HEK293 (cell line): ENCODE results near the gene MSRB3.

Experiments used
- HOXD13 ChIP-seq: sonication (generic); formaldehyde crosslinking; IDR thresholded peaks from 2 replicates; pipeline ENCODE4 v1.8.0; 2022; ENCODE audit warnings: missing genetic modification reagents, borderline replicate concordance
- MEIS1 ChIP-seq: sonication (generic); formaldehyde crosslinking; IDR thresholded peaks from 2 replicates; pipeline ENCODE4 v1.8.1; 2022; ENCODE audit warnings: missing genetic modification reagents, mild to moderate bottlenecking, borderline replicate concordance
- ZNF239 ChIP-seq: fragments of 450-650 bp; formaldehyde crosslinking; IDR thresholded peaks from 2 replicates; pipeline ENCODE4 v1.5.1; 2016; ENCODE audit warnings: missing biosample characterization, missing genetic modification characterization
- ZNF274 ChIP-seq, 2 experiments: fragments of 200-500 bp in 1 of 2; fragments of 450-650 bp in 1 of 2; sonication (Bioruptor generic) in 1 of 2; formaldehyde crosslinking in 1 of 2; IDR thresholded peaks; 2 replicates each; pipeline versions ENCODE4 v1.5.1 to v1.6.1; 2014 to 2016; ENCODE audit warnings: borderline replicate concordance in 1 of 2, inconsistent platforms in 1 of 2, low read length in 1 of 2, missing biosample characterization in 1 of 2, missing genetic modification characterization in 1 of 2
- ZNF660 ChIP-seq: fragments of 450-650 bp; IDR thresholded peaks from 2 replicates; pipeline ENCODE4 v1.5.1; 2018; ENCODE audit warnings: missing biosample characterization, mild to moderate bottlenecking, missing genetic modification characterization
- ZNF707 ChIP-seq: fragments of 450-650 bp; formaldehyde crosslinking; IDR thresholded peaks from 2 replicates; pipeline ENCODE4 v1.5.1; 2016; ENCODE audit warnings: missing biosample characterization, missing genetic modification characterization
- ZNF777 ChIP-seq: fragments of 450-650 bp; formaldehyde crosslinking; IDR thresholded peaks from 2 replicates; pipeline ENCODE4 v1.5.1; 2017; ENCODE audit warnings: missing biosample characterization, missing genetic modification characterization, borderline replicate concordance
- ZNF843 ChIP-seq: fragments of 450-650 bp; formaldehyde crosslinking; IDR thresholded peaks from 2 replicates; pipeline ENCODE4 v1.5.1; 2016; ENCODE audit warnings: missing biosample characterization, missing genetic modification characterization
- TF ChIP-seq, protein P1 (sequence below): fragments of 450-650 bp; formaldehyde crosslinking; IDR thresholded peaks from 2 replicates; pipeline ENCODE4 v1.5.1; 2016; ENCODE audit warnings: missing biosample characterization, missing genetic modification characterization
- TF ChIP-seq, protein P2 (sequence below): fragments of 450-650 bp; formaldehyde crosslinking; IDR thresholded peaks from 2 replicates; pipeline ENCODE4 v1.5.1; 2016; ENCODE audit warnings: missing biosample characterization, missing genetic modification characterization, low read depth

DNA sequence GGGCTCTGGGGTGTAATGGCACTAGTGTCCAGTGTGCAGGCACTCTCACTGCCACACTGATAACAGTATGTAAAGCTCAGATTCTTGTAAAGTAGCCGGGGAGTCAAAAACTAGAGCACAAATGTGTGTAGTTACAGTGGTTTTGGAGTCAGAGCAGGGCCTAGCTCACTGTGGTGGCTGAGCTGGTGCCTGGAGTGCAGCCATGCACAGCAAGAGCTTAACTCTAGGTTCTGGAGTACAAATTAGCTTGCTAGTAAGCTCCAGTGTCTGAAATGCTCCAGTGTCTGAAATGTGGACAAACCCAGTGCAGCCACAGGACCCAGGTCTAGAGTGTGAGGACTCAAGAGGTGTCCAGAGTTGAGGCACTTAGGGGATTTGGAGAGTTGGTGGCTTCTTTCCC lies 149.2 kb downstream of the MSRB3 start:
- TF ChIP-seq, protein P1, sequence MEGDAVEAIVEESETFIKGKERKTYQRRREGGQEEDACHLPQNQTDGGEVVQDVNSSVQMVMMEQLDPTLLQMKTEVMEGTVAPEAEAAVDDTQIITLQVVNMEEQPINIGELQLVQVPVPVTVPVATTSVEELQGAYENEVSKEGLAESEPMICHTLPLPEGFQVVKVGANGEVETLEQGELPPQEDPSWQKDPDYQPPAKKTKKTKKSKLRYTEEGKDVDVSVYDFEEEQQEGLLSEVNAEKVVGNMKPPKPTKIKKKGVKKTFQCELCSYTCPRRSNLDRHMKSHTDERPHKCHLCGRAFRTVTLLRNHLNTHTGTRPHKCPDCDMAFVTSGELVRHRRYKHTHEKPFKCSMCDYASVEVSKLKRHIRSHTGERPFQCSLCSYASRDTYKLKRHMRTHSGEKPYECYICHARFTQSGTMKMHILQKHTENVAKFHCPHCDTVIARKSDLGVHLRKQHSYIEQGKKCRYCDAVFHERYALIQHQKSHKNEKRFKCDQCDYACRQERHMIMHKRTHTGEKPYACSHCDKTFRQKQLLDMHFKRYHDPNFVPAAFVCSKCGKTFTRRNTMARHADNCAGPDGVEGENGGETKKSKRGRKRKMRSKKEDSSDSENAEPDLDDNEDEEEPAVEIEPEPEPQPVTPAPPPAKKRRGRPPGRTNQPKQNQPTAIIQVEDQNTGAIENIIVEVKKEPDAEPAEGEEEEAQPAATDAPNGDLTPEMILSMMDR (tag by site-specific recombination), result no peak
- TF ChIP-seq MEIS1 (CRISPR knock-in tag) (no peak), ZNF274 (IDR thresholded peaks at IDR 0.05; ENCODE audit: low read length) (no peak), ZNF274 (tag by site-specific recombination; IDR thresholded peaks at IDR 0.05; ENCODE audit: borderline replicate concordance) (no peak), HOXD13 (CRISPR knock-in tag) (no peak), ZNF707 (no peak), ZNF239 (tag by site-specific recombination) (no peak), ZNF843 (no peak), ZNF660 (no peak), ZNF777 (tag by site-specific recombination) (no peak)
- TF ChIP-seq, protein P2, sequence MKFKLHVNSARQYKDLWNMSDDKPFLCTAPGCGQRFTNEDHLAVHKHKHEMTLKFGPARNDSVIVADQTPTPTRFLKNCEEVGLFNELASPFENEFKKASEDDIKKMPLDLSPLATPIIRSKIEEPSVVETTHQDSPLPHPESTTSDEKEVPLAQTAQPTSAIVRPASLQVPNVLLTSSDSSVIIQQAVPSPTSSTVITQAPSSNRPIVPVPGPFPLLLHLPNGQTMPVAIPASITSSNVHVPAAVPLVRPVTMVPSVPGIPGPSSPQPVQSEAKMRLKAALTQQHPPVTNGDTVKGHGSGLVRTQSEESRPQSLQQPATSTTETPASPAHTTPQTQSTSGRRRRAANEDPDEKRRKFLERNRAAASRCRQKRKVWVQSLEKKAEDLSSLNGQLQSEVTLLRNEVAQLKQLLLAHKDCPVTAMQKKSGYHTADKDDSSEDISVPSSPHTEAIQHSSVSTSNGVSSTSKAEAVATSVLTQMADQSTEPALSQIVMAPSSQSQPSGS (tag by site-specific recombination), result no peak
